ENCODE data around the gene OR1K1.

Gene OR1K1

DNA sequence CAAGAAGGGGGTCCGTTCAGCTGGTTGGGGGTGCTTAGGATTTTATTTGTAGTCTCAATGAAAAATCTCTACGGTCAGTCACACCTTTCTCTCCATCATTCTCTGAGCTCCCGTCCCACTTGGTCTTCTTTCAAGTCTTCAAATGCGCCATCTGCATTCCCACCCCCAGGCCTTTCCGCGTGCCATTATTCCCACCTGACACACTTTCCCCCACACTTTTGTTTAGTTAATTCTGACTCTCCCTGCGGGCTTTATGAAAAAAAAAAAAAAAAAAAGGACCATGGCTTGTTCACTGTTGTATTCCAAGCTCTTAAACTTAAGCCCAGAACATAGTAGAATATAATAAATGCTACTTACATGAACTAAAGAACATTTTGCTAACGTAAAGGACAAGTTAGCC, 22.9 kb upstream of the OR1K1 start:
- Histone ChIP-seq H3F3A (ENCODE audit: insufficient read depth, low read length) (no peaks in the 10 kb centered on the region), H3K36me3 (replicated peaks; ENCODE audit: insufficient read depth, low read length) (no peaks in the 10 kb centered on the region), H4K20me1 (ENCODE audit: insufficient read depth, low read length) (no peaks in the 10 kb centered on the region), H3K27me3 (replicated peaks; ENCODE audit: insufficient read depth, low read length) (no peaks in the 10 kb centered on the region), H2AFZ (ENCODE audit: low read length) (no peak overlapping the region), H3K9ac (ENCODE audit: low read length) (no peak overlapping the region), H3K27ac (ENCODE audit: low read length) (no peak overlapping the region), H3K4me2 (ENCODE audit: low read depth, low read length) (no peak overlapping the region), H3K79me2 (ENCODE audit: low read length) (no peaks in the 10 kb centered on the region), H3K4me1 (ENCODE audit: low read length) (no peaks in the 10 kb centered on the region), H3K9me2 (replicated peaks; ENCODE audit: insufficient read depth, low read length) (no peaks in the 10 kb centered on the region), H3K4me3 (ENCODE audit: low read length) (no peak overlapping the region), H3K9me3 (replicated peaks; ENCODE audit: insufficient read depth, low read length) (no peaks in the 10 kb centered on the region)
- DNase-seq: no peak
- TF ChIP-seq EZH2 (optimal IDR thresholded peaks at IDR 0.05; ENCODE audit: low read depth, low read length) (no peak), EZH2phosphoT487 (IDR thresholded peaks at IDR 0.05; ENCODE audit: low read length) (no peak)
- TF ChIP-seq, protein P1, sequence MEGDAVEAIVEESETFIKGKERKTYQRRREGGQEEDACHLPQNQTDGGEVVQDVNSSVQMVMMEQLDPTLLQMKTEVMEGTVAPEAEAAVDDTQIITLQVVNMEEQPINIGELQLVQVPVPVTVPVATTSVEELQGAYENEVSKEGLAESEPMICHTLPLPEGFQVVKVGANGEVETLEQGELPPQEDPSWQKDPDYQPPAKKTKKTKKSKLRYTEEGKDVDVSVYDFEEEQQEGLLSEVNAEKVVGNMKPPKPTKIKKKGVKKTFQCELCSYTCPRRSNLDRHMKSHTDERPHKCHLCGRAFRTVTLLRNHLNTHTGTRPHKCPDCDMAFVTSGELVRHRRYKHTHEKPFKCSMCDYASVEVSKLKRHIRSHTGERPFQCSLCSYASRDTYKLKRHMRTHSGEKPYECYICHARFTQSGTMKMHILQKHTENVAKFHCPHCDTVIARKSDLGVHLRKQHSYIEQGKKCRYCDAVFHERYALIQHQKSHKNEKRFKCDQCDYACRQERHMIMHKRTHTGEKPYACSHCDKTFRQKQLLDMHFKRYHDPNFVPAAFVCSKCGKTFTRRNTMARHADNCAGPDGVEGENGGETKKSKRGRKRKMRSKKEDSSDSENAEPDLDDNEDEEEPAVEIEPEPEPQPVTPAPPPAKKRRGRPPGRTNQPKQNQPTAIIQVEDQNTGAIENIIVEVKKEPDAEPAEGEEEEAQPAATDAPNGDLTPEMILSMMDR (IDR thresholded peaks at IDR 0.05; ENCODE audit: low read length): no peak

DNA sequence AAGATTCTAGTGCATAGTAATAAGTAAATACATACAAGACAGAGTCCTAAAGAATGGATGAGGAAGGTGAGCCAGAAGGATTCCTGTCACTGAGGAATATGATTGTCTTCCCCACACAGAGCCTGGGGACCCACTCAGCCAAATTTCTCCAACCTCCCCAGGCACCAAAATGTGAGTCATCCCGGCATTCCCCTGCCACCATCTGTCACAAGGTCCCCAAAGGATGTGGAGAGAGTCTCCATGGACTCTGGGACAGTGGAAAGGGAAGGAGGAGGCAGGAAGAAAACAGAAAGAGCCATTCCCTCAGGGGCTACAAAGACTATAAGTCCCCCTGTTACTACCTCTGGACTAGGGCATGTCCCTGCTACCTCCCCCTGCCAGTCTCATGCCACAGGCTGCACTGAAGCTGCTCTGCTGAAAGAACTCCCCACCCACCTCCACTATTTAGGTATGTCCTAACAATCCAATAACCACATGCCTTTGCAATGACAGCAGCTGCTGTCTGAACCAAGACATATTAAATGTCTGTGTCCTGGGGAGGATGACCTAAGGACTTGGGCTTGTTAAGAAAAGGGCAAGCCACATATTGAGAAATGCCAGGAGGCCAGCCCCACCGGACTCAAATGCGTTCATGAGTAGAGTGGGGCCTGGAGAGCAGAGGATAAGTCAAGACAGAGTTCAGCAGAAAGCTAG, 21.8 kb upstream of the OR1K1 start:
- no peaks in the 10 kb centered on the region for H3K27me3 ChIP-seq (replicated peaks; ENCODE audit: insufficient read depth, low read length)
- H3K4me3 ChIP-seq (ENCODE audit: low read length): no peak overlapping the region
- H3K27ac ChIP-seq (ENCODE audit: low read length): no peak overlapping the region
- TF ChIP-seq EZH2phosphoT487 (IDR thresholded peaks at IDR 0.05; ENCODE audit: low read length) (no peak), EZH2 (optimal IDR thresholded peaks at IDR 0.05; ENCODE audit: low read depth, low read length) (no peak)
- TF ChIP-seq, protein P1 (IDR thresholded peaks at IDR 0.05; ENCODE audit: low read length): no peak
- H3K36me3 ChIP-seq (replicated peaks; ENCODE audit: insufficient read depth, low read length): no peaks in the 10 kb centered on the region
- no peaks in the 10 kb centered on the region for H3K9me2 ChIP-seq (replicated peaks; ENCODE audit: insufficient read depth, low read length)
- no peaks in the 10 kb centered on the region for H3K9me3 ChIP-seq (replicated peaks; ENCODE audit: insufficient read depth, low read length)
- H3K9ac ChIP-seq (ENCODE audit: low read length): no peak overlapping the region
- H3K79me2 ChIP-seq (ENCODE audit: low read length): no peaks in the 10 kb centered on the region
- H4K20me1 ChIP-seq (ENCODE audit: insufficient read depth, low read length): no peaks in the 10 kb centered on the region
- H3K4me1 ChIP-seq (ENCODE audit: low read length): no peaks in the 10 kb centered on the region
- H3K4me2 ChIP-seq (ENCODE audit: low read depth, low read length): no peak overlapping the region
- H3F3A ChIP-seq (ENCODE audit: insufficient read depth, low read length): no peaks in the 10 kb centered on the region
- no peak for DNase-seq
- H2AFZ ChIP-seq (ENCODE audit: low read length): no peak overlapping the region

DNA sequence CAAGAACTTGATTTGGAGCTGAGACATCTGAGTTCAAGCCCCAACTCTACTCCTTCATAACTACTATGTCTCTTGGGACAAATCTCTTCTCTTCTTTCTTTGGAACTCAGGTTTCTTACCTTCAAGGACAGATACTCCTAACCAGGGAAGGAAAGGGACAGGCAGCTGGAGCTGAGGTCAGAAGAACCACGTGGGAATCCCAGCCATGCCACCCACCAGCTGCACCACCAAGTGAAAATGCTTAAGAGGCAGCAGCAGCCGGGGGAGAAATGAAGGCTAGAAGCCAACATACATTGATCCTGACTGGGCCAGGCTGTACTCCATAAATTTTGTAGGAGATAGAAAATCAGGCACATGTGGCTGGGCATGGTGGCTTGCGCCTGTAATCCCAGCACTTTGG, 20.7 kb upstream of the OR1K1 start:
- H3K9me2 ChIP-seq (replicated peaks; ENCODE audit: insufficient read depth, low read length): no peaks in the 10 kb centered on the region
- H3K27me3 ChIP-seq (replicated peaks; ENCODE audit: insufficient read depth, low read length): no peaks in the 10 kb centered on the region
- no peaks in the 10 kb centered on the region for H3F3A ChIP-seq (ENCODE audit: insufficient read depth, low read length)
- no peak overlapping the region for H2AFZ ChIP-seq (ENCODE audit: low read length)
- no peak overlapping the region for H3K27ac ChIP-seq (ENCODE audit: low read length)
- no peak for DNase-seq
- H3K9me3 ChIP-seq (replicated peaks; ENCODE audit: insufficient read depth, low read length): no peaks in the 10 kb centered on the region
- H3K79me2 ChIP-seq (ENCODE audit: low read length): no peaks in the 10 kb centered on the region
- H3K4me3 ChIP-seq (ENCODE audit: low read length): no peak overlapping the region
- H3K36me3 ChIP-seq (replicated peaks; ENCODE audit: insufficient read depth, low read length): no peaks in the 10 kb centered on the region
- H4K20me1 ChIP-seq (ENCODE audit: insufficient read depth, low read length): no peaks in the 10 kb centered on the region
- no peak overlapping the region for H3K9ac ChIP-seq (ENCODE audit: low read length)
- H3K4me1 ChIP-seq (ENCODE audit: low read length): no peaks in the 10 kb centered on the region
- no peak overlapping the region for H3K4me2 ChIP-seq (ENCODE audit: low read depth, low read length)
- TF ChIP-seq EZH2 (optimal IDR thresholded peaks at IDR 0.05; ENCODE audit: low read depth, low read length): no peak
- no peak for TF ChIP-seq EZH2phosphoT487 (IDR thresholded peaks at IDR 0.05; ENCODE audit: low read length)

DNA sequence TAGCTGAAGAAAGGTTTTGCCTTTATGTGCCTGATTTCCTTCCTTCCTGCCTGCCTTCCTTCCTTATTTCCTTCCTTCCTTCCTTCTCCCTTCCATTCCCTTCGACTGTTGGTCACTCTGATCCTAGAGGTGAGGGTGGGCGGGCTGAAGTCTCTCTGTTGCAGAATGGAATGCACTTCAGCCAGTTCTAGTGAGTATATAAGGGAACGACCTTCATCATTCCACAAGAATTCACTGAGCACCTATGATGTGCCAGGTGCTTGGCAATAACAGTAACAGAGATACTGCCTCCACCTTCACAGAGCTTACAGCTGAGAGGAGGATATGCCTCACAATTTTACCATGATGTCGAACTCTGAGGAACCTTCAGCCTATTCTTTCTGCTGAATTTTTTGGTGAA, 19.9 kb upstream of the OR1K1 start:
- no peaks in the 10 kb centered on the region for H3K79me2 ChIP-seq (ENCODE audit: low read length)
- H3K4me2 ChIP-seq (ENCODE audit: low read depth, low read length): no peak overlapping the region
- no peak overlapping the region for H3K4me3 ChIP-seq (ENCODE audit: low read length)
- no peak overlapping the region for H2AFZ ChIP-seq (ENCODE audit: low read length)
- H3K27ac ChIP-seq (ENCODE audit: low read length): no peak overlapping the region
- DNase-seq: no peak
- no peaks in the 10 kb centered on the region for H3K27me3 ChIP-seq (replicated peaks; ENCODE audit: insufficient read depth, low read length)
- no peaks in the 10 kb centered on the region for H3K9me2 ChIP-seq (replicated peaks; ENCODE audit: insufficient read depth, low read length)
- no peaks in the 10 kb centered on the region for H3F3A ChIP-seq (ENCODE audit: insufficient read depth, low read length)
- no peaks in the 10 kb centered on the region for H3K4me1 ChIP-seq (ENCODE audit: low read length)
- H4K20me1 ChIP-seq (ENCODE audit: insufficient read depth, low read length): no peaks in the 10 kb centered on the region
- no peak overlapping the region for H3K9ac ChIP-seq (ENCODE audit: low read length)
- H3K36me3 ChIP-seq (replicated peaks; ENCODE audit: insufficient read depth, low read length): no peaks in the 10 kb centered on the region
- no peaks in the 10 kb centered on the region for H3K9me3 ChIP-seq (replicated peaks; ENCODE audit: insufficient read depth, low read length)
- TF ChIP-seq, protein P1 (IDR thresholded peaks at IDR 0.05; ENCODE audit: low read length): no peak
- no peak for TF ChIP-seq EZH2 (optimal IDR thresholded peaks at IDR 0.05; ENCODE audit: low read depth, low read length)
- no peak for TF ChIP-seq EZH2phosphoT487 (IDR thresholded peaks at IDR 0.05; ENCODE audit: low read length)

Measured in MM.1S (cell line).